NB4 (cell line): ENCODE results near the gene PLCD1.

ENCODE experiments used
- MYC ChIP-seq: IDR thresholded peaks from 2 replicates; pipeline ENCODE4 v1.6.1; 2011; ENCODE audit warnings: low read depth, low read length
- POLR2A ChIP-seq: IDR thresholded peaks from 2 replicates; pipeline ENCODE4 v1.6.1; 2011; ENCODE audit warnings: mild to moderate bottlenecking; ENCODE audit not compliant: insufficient read length; ENCODE audit errors: extremely low read depth
- TF ChIP-seq, protein P1 (sequence below): IDR thresholded peaks from one replicate; pipeline ENCODE4 v1.5.1; 2012; ENCODE audit warnings: low read depth, low read length
- TF ChIP-seq, protein P2 (sequence below): IDR thresholded peaks from 2 replicates; pipeline ENCODE4 v1.6.1; 2011; ENCODE audit warnings: low read depth, low read length

DNA sequence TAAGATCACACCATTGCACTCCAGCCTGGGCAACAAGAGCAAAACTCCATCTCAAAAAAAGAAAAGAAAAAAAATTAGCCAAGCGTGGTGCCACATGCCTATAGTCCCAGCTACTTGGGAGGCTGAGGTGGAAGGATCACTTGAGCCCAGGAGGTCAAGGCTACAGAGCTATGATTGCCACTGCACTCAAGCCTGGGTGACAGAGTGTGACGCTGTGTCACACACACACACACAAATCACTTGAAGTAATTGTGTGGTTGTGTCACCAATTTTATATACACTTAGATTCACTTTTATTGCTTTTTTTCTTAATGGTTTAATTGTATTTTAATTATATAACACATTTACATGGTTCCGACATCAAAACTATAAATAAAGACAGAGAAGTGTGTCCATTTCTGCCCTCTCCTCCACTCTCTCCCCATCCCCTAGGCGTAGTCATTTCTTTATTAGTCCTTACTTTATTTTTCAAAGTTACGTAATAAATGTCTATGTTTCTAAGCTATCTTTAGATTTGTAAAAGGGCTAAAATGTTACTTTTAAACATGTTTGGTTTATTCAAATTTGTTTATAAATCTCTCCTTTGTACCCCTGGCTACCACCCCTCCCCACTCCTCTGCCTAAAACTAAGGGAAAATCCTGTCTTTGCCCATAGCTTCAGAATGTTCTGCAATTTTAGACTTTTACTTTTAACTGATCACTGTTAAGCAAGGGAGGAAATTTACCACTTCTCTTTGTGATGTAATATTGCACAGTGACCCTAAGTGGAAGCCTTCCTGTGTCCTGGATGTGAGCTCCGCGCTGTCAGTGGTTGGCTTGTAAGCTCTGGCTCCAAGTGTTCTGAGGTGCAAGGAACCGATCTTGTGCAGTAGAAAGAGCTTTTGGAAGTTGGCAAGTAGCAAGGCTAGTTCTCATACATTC, 49.6 kb downstream of the PLCD1 start:
- TF ChIP-seq, protein P1, sequence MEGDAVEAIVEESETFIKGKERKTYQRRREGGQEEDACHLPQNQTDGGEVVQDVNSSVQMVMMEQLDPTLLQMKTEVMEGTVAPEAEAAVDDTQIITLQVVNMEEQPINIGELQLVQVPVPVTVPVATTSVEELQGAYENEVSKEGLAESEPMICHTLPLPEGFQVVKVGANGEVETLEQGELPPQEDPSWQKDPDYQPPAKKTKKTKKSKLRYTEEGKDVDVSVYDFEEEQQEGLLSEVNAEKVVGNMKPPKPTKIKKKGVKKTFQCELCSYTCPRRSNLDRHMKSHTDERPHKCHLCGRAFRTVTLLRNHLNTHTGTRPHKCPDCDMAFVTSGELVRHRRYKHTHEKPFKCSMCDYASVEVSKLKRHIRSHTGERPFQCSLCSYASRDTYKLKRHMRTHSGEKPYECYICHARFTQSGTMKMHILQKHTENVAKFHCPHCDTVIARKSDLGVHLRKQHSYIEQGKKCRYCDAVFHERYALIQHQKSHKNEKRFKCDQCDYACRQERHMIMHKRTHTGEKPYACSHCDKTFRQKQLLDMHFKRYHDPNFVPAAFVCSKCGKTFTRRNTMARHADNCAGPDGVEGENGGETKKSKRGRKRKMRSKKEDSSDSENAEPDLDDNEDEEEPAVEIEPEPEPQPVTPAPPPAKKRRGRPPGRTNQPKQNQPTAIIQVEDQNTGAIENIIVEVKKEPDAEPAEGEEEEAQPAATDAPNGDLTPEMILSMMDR: no peak
- TF ChIP-seq, protein P2, sequence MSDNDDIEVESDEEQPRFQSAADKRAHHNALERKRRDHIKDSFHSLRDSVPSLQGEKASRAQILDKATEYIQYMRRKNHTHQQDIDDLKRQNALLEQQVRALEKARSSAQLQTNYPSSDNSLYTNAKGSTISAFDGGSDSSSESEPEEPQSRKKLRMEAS: peak; percentile 18; the same call in 1 of the 2 replicates
- 0 out of 2 replicates have a peak, but pooled peaks have one; percentile 37 for TF ChIP-seq MYC
- no peak for TF ChIP-seq POLR2A
